Lung (tissue), 12 donors: Measurements from ENCODE around the gene ADAD1. TPM values are rescaled to one million over a fixed set of nuclear protein-coding genes. Genes with fewer than 3 reads are reported as not detected.

Experiments used
- ATAC-seq: fragments of 200-7000 bp; cut with Tn5 transposase; one replicate; pipeline ENCODE4 v1.9.1; 2020; ENCODE audit warnings: moderate number of reproducible peaks; ENCODE audit not compliant: insufficient read depth, low FRiP score
- DNase-seq, 3 donors: peaks; one replicate each; pipeline ENCODE4 v3.0.0-alpha.2; 2013 to 2017
- H3K27ac ChIP-seq, 2 donors: one replicate each; pipeline ENCODE4 v1.5.1; 2013; ENCODE audit warnings: mild to moderate bottlenecking in 2 of 2, moderate library complexity in 2 of 2, control low read depth in 1 of 2, inconsistent platforms in 1 of 2, low read depth in 1 of 2, low read length in 1 of 2
- H3K27me3 ChIP-seq, 3 donors: one replicate each; pipeline ENCODE4 v1.5.1; 2013; ENCODE audit warnings: low read length in 2 of 3; ENCODE audit not compliant: control insufficient read depth in 3 of 3, insufficient read depth in 3 of 3
- H3K36me3 ChIP-seq, 4 donors: one replicate each; pipeline ENCODE4 v1.5.1; 2013; ENCODE audit warnings: low read length in 4 of 4, mild to moderate bottlenecking in 1 of 4, moderate library complexity in 1 of 4; ENCODE audit not compliant: control insufficient read depth in 4 of 4, insufficient read depth in 4 of 4
- H3K4me1 ChIP-seq, 5 donors: one replicate each; pipeline ENCODE4 v1.5.1; 2013; ENCODE audit warnings: low read length in 5 of 5, mild to moderate bottlenecking in 2 of 5, moderate library complexity in 1 of 5; ENCODE audit not compliant: control insufficient read depth in 5 of 5, insufficient read depth in 5 of 5
- H3K4me3 ChIP-seq: one replicate; pipeline ENCODE4 v1.5.1; 2013; ENCODE audit warnings: mild to moderate bottlenecking, control low read depth, moderate library complexity
- H3K9ac ChIP-seq, 2 donors: one replicate each; pipeline ENCODE4 v1.5.1; 2013; ENCODE audit warnings: low read length in 2 of 2, control low read depth in 1 of 2; ENCODE audit not compliant: insufficient read depth in 1 of 2
- H3K9me3 ChIP-seq, 4 donors: one replicate each; pipeline ENCODE4 v1.5.1; 2013; ENCODE audit warnings: low read length in 3 of 4, mild to moderate bottlenecking in 1 of 4, moderate library complexity in 1 of 4; ENCODE audit not compliant: control insufficient read depth in 4 of 4, insufficient read depth in 3 of 4
- CTCF ChIP-seq: IDR thresholded peaks from 2 replicates; pipeline ENCODE4 v1.5.1; 2012; ENCODE audit warnings: mild to moderate bottlenecking; ENCODE audit errors: control extremely low read depth, extremely low read depth
- WGBS, 2 donors: extraction: QIAGEN DNeasy Blood & Tissue Kit; methylation state at CpG; one replicate each; pipeline ENCODE4 v1.1.7; 2013; 5-methylcytosine and 5-hydroxymethylcytosine counted together
- polyA plus RNA-seq, 2 donors: library from polyadenylated mRNA; stranded (reverse); fragments of 200-250 nt; gene quantifications; one replicate each; pipeline ENCODE4 v1.2.1, GENCODE V29; 2013
- total RNA-seq, 2 donors: library from RNA; depleted of rRNA in 1 of 2; stranded (reverse); fragments of >200 nt in 1 of 2; gene quantifications; one replicate each; pipeline ENCODE4 v1.2.1, GENCODE V29; 2014 to 2021
- donor health status: control.
- donor health status: control.
- donor health status: Bipolar disorder and iron deficiency.
- donor health status: healthy.
- donor health status: DM: yes; HTN: yes; CAD: no.

Gene ADAD1
- total and polyA plus RNA-seq, 4 donors, result not detected

DNA sequence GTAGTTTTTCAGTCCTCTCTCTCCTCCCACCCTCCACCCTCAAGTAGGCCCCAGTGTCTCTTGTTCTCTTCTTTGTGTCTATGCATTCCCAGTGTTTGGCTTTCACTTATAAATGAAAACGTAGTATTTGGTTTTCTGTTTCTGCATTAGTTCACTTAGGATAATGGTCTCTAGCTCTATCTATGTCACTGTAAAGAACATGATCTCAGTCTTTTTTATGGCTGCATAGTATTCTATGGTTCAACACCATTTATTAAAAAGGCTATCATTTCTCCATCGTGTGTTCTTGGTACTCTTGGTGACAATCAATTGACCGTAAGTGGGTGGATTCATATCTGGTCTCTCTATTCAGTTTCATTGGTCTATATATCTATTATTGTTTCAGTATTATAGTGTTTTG is 96.4 kb downstream of the ADAD1 start:
- peaks cover 0 to 5% (median 0%) of the 10 kb centered on the region in 5 donors for H3K4me1 ChIP-seq
- H3K9ac ChIP-seq, result no peak overlapping the region
- no peak overlapping the region for H3K4me3 ChIP-seq
- no peak overlapping the region for H3K27ac ChIP-seq
- TF ChIP-seq CTCF, result no peak
- DNase-seq (no peak), ATAC-seq (no peak)
- H3K9me3 ChIP-seq, result no peaks in the 10 kb centered on the region
- no peaks in the 10 kb centered on the region for H3K27me3 ChIP-seq
- no peaks in the 10 kb centered on the region for H3K36me3 ChIP-seq
- WGBS, 2 donors, result 85 to 97% methylated on average over 3 of the region's 3 CpGs

- H3K9me3 ChIP-seq, result no peaks in the 10 kb centered on the region
- DNase-seq (no peak), ATAC-seq (no peak)
- H3K4me3 ChIP-seq, result no peak overlapping the region
- no peak for TF ChIP-seq CTCF
- no peaks in the 10 kb centered on the region for H3K27me3 ChIP-seq
- WGBS, 2 donors, result 66 to 74% methylated on average over 1 of the region's 1 CpG
- no peak overlapping the region for H3K9ac ChIP-seq
- H3K36me3 ChIP-seq, result no peaks in the 10 kb centered on the region
- H3K4me1 ChIP-seq, result peaks cover 0 to 8% (median 0%) of the 10 kb centered on the region in 5 donors
- H3K27ac ChIP-seq, result no peak overlapping the region
Observed at GRCh38 chr4:122476126-122476525, 97.3 kb downstream of the ADAD1 start.

GRCh38 chr4:122476745-122477144 is 97.9 kb downstream of the ADAD1 start:
- peaks cover 0 to 8% (median 0%) of the 10 kb centered on the region in 5 donors for H3K4me1 ChIP-seq
- no peaks in the 10 kb centered on the region for H3K9me3 ChIP-seq
- no peak for DNase-seq
- H3K27me3 ChIP-seq, result no peaks in the 10 kb centered on the region
- H3K27ac ChIP-seq, result no peak overlapping the region
- no peak overlapping the region for H3K9ac ChIP-seq
- H3K4me3 ChIP-seq, result no peak overlapping the region
- no peak for TF ChIP-seq CTCF
- H3K36me3 ChIP-seq, result no peaks in the 10 kb centered on the region
- no peak for ATAC-seq
- WGBS, 2 donors, result 91 to 97% methylated on average over 1 of the region's 1 CpG

Other genes with a start within 250 kb of the ADAD1 start
- 100 to 1,000 TPM in 1 of 2 donors, 10 to 100 TPM in 1; 50.7 to 252 TPM for gene BLTP1, start 226.7 kb upstream of the ADAD1 start, total RNA-seq
- gene BLTP1, start 226.7 kb upstream of the ADAD1 start, polyA plus RNA-seq, result 10 to 100 TPM; 19.7 to 22.4 TPM
- 1 to 10 TPM in 1 of 2 donors, not detected in 1; 1.4 TPM for gene IL2, start 77.7 kb downstream of the ADAD1 start, total RNA-seq
- gene IL2, start 77.7 kb downstream of the ADAD1 start, polyA plus RNA-seq, result not detected
- under 1 TPM in 1 of 2 donors, not detected in 1; 0.26 TPM for gene IL21, start 242.1 kb downstream of the ADAD1 start, total RNA-seq
- under 1 TPM in 1 of 2 donors, not detected in 1; 0.02 TPM for gene IL21, start 242.1 kb downstream of the ADAD1 start, polyA plus RNA-seq